ENCODE data around the gene STK39.
"Not testable (repeated sequence)": the region's sequence is repeated elsewhere in the genome, so short reads cannot be mapped to it uniquely, and the experiment has no call there.

The STK39 gene

DNA sequence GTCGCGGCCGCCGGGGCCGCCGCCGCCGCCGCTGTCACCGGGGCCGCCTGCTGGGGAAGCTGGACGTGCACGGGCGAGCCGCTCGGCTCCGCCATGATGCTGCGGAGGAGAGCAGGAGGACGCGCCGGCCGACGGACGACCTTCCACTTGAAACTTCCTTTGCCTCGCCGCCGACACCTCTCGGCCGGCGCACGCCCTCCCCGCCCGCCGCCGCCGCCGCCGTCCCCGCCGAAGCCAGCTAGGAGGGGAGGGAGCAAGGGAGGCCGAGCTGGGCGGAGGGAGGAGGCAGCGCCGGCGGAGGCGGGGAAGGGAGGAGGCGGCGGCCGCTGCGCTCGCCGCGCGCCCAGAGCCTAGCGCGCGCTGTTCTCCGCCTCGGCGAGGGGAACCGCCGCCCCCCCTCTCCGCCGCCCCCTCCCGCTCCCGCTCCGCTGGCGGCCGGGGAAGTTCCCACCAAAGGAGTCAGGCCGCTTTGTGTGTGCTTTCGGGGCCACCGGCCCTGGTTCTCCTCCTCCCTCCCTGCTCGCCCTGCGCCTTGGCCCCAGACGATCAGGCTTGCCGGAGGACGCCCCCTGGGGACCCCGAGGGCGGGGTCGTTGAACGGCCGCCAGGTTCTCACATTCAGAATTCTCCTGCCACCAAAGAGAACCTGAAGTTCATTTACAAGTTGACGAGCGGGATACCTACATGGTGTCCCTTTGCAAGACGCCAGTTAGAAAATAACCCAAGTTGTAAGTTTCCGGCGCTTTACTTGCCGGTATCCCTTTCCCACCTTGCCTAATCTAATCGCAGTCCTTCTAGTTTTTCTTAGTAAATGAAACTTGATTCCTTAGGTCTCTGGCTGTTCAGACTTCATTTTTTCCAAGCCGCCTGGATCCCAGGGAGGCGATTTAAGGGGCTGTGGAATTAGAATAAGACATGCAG lies at the start of gene STK39:
STK39 (minus strand) TSS at position 255 of the 921 bp plus-strand sequence; CDS start at position 95, 160 bp downstream.
- peak; percentile 15 for DNase-seq (ENCODE audit: low read depth)

DNA sequence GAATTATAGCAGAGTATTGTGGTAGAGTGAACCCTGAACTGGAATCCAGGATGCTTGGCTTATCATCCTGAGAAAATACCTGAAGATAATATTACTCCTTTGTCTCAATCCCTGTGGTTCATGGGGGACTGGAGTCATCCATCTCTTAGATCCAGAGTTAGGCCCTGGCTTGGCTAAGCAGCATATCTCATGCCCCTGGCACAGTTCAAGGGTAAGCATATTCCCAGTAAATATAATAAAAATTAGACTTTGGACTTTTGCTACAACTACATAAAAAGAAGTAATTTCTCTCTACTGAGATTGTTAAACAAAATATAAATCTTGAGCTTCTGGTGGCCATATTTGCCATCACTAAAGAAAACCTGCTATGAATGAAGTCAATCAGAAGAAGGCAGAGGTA lies 47.7 kb upstream of the STK39 start:
- DNase-seq (ENCODE audit: low read depth): no peak

DNA sequence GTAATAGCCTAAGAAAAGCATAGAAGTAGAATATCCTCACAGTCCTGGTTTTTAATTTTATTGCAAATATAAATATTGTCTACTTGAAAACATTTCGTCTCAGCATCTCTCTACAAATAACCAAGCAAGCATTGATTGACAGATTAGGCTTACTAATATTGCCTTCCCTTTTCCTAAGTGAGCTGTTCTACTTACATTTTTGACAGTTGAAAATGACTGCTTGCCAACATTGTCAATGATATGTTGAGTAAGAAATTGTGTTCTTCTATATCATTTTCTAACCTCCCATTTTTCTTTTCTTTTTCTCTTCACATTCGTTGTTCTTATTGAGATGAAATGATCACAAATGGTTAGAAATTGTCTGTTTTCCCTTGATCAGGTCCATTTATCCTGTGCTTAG lies 47.0 kb upstream of the STK39 start:
- DNase-seq (ENCODE audit: low read depth): no peak

DNA sequence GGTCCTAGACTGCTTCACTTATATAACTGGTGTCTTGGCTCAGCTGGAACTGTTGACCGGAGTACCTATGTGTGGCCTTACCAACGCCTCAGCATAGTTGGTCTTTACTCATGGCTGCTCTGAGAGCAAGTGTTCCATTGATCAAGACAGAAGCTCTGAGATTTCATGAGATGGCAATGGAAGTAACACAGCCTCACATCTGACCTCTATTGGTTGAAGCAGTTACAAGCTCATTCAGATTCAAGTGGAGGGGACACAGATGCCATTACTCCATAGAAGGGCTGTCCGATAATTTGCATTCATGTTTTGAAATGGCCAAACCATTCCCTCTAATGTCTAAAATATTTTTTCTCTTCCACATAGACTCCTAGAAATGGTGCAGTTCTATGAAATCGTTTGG lies 46.4 kb upstream of the STK39 start:
- DNase-seq (ENCODE audit: low read depth): no peak

DNA sequence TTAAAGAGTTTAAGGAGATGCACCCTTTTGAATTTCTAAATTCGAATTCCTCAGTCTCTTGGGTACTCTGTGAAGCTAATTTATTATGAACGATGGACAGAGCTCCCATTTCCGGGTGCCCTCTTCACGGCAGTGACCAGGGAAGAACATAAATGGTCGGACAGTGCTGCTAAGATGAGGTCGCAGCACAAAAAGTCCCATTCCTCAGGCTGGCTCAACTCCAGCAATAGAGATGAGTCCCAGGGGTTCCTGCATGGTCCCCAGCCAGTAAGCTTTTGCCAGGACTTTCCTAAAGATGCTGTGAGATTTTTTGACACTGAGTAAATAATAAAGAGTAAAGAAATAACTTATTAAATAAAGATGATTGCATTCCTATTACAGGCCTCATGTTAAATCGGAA lies 43.0 kb upstream of the STK39 start:
- DNase-seq (ENCODE audit: low read depth): no peak

DNA sequence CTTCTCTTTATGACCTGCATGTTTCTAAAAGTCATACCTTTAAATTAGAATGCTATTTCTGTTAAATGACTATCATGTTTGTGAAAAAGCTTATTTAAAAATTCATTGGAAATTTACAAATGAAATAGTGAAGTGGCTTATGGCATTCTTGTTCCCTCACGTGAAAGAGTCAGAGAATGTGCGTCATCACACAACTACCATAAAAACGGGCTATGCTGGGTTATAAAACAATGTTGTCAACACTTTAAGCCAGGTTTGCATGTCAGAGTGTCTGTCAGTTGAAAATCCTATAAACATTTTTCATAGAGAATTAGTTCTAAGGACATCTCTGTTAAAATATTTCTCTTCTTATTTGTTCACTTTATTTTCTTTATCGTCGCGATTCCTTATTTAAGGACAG lies 42.5 kb upstream of the STK39 start:
- no peak for DNase-seq (ENCODE audit: low read depth)

DNA sequence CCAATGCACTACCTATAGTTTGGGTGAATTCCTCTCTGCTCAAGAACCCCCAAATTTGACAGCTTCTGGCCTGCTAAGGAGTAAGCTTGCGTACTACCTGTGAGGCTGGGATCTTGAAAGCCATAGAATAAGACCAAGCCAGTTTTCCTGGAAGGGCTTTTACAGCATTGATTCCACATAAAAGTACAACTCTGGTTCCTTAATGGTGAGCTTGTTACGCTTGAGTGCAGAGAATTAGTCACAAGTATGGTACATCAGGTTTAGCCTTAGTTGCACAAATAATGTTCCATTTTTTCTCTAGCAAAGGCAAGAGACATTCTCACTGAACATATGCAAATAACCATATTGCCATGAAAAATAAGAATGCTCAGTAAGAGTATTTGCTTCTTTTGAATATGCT lies 39.1 kb upstream of the STK39 start:
- no peak for DNase-seq (ENCODE audit: low read depth)

DNA sequence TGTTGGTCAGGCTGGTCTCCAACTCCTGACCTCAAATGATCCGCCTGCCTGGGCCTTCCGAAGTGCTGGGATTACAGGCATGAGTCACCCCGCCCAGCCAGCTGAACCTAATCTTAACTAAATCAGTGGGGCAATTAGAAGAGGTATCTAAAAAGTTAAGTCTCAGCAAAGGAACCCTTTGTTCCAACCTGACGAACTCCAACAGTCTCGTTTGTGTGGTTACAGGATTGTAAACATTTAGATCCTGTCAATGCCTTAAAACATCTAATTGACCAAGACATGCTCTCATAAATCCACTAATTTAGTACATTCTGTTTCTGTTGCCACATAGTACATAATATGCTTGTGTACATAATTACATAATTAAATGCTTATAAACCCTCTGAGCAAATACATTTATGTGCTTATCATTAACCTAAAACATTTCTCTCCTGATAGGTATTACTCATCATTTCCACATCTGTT lies 31.1 kb upstream of the STK39 start:
- no peak for DNase-seq (ENCODE audit: low read depth)

DNA sequence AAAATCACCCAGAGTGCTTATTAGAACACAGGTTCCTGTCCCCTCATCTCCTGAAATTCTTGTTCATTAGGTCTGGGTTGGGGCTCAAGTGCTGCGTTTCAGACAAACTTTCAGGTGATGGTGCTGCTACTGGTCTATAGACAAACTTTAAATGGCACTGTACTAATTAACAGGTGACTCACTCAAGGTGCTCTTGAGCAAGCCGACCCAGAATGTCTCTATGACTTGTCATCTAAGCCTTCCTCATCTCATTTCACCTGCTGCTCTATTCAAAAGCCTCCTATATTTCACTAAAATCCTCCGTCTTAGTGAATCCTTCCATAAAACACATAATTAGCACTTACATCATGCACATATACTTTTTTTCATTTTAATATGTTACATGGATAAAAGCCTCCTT lies 29.9 kb upstream of the STK39 start:
- no peak for DNase-seq (ENCODE audit: low read depth)

DNA sequence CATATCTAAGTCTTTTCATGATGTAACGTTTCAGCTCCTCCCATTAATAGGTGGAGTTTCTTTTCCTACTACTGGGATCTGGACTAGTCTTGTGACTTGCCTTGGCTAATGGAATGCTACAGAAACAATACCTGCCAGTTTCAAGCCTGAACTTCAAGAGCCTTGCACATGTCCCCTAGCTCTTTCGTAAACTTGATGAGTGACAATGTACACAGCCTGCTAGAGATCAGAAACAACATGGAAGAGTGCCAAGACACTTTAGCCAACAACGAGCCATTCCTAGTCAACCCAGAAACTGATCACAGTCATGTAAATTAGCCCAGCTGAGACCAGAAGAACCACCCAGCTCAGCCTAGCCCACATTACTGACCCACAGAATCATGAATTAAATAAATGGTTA lies 24.8 kb upstream of the STK39 start:
- no peak for DNase-seq (ENCODE audit: low read depth)

DNA sequence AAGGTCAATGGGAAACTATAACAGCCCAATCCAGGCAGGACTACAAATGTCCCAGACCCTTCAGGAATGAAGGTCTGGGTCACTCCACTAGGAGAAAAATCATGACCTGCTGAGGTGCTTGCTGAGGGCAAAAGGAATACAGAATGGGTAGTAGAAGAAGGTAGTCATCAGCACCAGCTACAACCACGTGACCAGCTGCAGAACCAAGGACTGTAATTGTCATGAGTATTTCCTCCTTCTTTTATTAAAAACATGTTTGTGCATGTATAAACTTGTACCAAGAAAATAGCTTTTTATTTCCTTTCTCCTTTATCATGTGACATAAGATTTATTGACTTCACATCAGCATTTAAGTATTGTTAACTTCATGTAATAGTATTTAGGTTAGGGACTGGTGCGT lies 15.5 kb upstream of the STK39 start:
- DNase-seq (ENCODE audit: low read depth): not testable (repeated sequence)

DNA sequence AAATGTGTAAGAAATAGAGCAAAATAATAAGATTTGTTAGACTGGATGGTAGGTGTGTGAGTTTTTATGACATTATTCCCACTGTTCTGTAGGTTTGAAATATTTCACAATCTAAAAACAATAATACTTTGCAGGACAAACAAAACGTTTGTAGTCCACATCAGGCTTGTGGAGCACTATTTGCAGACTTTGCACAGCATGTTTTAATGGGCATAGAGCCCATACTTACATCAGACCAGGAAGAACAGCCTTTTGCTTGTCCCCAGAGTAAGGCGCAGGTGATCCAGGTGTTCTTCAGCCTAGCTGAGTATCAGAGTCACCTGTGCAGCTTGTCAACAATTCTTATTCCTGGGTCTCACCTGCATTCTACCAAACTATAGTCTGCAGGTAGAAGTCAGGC lies 9.1 kb upstream of the STK39 start:
- DNase-seq (ENCODE audit: low read depth): no peak

DNA sequence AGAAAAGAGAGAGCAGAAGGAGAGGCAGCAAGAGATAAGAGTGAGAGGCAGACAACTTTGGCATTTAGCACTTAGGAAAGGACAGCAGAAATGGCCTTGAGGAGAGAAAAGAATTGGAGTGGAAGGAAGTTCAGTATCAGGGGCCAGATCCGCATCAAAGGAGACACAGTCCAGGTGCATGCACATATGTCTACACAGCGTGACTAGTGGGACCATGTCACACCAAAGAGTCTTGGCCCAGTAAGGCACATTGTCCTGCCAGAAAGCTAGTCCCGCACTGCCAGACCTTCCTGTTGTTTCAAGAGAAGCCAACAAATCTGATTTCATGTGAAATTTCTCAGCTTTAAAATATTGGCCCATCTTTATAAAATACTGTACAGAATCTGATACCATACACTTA lies 8.5 kb upstream of the STK39 start:
- DNase-seq (ENCODE audit: low read depth): no peak

DNA sequence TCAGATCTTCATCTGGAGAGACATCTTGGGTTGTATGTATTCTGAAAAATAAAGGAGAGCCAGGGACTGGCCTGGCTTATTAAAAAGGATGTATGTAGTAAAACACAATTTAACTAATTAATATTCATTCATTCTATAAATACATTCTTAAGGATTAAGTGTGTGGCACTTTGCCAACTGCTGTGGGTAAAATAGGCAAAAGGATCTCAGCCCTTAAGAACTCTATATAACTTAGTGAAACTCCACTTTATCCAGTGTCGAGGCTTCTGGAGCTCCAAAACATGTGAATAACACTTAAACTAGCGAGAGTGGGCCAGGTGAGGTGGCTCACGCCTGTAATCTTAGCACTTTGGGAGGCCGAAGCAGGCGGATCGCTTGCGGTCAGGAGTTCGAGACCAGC lies 7.7 kb upstream of the STK39 start:
- DNase-seq (ENCODE audit: low read depth): no peak

DNA sequence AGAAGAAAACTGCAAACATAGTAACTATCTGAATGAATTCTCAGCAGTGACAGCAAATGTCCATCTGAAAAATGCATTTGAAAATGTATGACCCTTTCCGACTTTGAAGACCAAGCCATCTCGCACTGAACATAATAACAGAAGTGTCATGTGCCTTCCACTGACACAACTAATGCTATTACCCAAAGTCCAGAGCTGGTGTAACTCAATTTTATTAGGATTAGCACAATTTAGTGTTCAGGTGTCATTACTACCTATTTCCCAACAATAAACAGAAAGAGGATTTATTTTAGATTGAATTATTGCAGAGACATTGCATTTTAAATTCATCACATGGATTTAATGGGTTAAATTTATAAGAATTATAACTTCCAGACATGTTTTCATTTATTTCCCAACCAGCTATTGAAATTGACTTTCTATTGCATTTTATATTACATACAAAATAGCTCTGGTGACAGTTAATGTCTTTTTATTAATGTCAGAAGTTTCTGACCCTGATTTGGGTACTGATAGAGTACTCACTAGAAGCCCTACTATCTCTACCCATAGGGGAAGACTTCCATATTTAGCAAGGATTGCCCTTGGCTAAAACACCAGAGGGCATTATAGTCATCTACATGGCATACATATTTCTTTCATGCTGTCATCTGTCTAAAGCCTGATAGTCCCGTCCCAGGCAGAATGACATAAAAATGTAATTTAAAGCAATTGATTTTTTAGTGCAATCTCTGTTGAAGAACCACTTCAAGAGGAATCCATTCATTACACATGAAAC lies 7.0 kb upstream of the STK39 start:
- DNase-seq (ENCODE audit: low read depth): no peak

DNA sequence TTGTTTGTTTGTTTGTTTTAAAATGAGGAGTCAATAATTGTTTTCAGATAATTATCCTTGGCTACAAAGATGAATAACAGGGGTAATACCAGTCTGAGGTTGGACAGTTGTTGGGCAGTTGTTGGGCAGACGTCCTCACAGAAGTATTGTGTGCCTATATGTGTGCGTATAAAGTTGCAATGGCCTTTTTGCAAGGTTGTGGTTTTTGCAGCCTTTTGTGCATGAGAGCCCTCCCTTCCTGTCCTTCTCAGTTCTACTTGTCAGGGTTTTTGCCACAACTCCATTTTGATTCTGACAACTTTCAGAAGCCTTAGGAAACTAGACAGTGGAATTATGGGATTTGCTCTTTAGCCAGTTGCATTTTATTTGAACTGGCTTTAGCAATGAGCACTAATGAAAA lies 6.0 kb upstream of the STK39 start:
- DNase-seq (ENCODE audit: low read depth): no peak

DNA sequence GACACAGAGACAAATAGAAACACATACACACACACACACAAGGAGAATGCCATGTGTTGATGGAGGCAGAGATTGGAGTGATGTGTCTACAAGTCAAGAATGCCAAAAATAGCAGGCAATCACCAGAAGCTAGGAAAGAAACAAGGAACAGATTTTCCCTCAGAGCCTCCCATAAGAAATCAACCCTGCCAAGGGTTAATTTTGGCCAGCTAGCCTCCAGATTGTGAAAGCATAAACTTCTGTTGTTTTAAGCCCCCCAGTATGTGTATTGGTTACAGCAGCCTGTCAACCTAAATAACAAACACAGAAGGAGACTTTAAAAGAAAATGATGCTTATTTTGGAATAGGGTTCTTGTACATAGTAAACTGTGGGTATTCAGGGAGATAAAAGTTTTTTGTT lies 5.6 kb upstream of the STK39 start:
- DNase-seq (ENCODE audit: low read depth): no peak

DNA sequence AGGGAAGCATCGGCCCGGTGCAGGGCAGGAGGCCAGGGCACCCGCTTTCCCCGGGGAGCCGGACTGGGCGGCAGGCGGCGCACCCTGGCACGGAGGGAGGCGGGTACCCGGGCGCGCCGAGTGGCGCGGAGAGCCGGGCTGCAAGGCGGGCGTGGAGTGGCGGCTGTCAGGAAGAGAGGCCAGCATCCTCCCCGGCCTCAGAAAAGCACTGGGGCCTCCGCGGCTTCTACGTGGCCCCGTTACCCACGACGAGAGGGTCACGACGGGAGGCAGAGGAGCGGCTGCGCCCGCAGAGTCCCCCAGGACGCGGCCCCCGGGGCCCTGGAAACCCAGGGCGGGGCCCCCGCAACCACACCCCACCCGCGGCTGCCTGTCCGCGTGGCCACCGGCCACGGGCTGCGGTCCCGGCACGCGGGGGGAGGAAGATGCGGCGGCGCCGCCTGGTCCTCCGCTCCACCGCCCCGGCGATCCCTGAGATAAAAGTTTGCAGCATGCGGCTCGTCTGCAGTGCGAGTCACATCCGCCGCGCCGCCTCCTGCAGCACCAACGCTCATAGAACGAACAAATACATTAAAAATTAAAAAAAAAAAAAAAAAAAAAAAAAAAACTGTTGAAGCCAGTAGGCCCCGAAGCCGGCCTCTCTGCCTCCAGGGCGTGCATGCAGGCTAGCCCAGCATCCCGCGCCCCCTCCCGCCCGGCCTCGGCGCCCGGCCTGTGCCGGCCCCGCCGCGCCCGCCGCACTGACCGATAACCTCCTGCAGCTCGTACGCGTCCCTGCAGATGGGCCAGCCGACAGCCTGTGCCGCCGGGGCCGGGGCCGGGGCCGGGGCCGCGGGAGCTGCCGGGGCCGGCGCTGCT lies 683 bp downstream of the STK39 start:
- DNase-seq (ENCODE audit: low read depth): peak; percentile 25

DNA sequence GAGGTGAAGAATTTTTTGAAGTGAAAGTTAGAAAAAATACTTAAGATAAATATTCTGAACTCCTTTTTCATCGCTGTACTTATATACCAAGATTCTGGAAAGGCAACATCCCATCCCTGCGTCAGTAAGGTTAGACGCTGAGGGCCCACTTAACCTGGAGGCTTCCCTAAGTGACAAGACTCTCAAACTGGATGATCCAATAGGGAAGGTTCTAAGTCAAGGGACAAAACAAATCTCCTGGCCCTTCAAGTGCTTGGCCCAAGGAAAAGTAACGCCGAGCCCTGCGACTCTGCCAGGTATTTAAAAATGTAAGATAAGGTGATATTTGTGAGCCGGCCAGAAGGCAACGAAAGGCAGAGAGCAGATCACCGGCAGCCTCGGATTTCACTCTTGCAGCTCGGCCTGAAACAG lies 1.3 kb downstream of the STK39 start:
- no peak for DNase-seq (ENCODE audit: low read depth)

DNA sequence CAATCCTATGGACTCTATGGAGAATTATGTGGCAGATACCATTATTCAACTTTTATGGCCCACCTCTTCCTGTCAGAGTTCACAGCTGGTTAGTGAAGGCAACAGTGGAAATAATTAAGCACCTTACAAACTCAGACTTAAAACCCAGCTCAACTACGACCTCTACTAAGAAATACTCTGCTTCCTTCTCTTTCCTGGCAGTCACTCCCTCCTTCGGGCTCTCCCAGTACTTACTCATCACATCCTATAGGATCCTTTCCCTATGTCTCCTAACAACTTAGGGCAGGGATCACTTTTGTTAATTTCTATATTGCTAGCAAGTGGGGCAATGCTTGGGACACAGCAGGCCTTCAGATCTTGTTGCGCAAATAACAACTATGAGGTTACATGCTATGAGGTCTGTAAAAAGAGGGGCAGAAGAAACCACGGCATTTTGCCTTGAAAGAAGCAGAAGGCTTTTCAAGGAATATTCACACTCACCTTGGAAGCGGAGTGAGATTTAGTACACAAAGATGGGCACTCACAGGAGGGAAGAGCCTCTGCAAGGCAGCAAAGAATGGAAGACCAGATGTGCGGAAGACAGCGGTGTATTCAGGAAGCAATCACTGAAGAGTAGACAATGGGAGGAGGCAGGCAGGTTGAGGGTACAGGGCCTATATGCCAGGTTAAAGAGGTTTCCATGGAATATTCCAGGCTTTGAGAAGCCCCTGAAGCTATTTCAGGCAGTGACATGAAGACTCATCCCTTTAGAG lies 2.1 kb downstream of the STK39 start:
- no peak for DNase-seq (ENCODE audit: low read depth)

DNA sequence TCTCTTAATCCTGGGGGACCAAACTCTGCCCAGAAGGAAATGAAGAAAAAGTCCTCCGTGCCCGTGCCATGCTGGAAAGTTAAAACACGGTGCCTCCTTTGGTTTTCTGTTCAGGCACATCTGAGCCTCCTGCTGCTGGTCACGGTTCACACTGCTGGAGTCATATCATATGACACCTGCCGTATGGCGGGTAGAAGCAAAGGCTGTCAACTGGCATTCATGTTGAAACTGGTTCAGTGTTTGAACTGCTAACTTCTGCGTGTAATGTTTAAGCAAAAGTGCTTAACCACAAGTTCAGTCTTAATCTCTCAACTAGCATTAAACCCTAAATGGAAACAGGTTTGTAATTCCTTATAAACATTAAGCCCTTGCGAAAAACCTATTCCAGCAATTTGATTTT lies 3.1 kb downstream of the STK39 start:
- no peak for DNase-seq (ENCODE audit: low read depth)

DNA sequence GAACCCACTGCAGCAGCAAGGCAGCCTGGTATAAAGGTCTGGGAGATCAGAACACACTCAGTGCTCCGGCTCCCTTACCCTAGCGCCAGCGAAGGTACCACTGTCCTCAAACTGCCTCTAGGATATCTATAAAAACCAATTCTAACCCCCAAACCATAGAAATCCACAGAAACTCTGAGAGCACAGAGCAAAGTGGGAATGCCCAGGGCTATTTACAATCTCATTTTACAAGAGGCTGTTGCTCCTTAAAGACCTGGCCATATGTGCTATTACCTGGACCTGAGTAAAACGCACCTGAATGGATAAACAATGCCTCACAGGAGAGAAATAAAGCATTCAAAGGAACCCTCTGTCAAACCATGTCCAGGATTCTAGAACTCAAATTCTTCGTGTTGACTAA lies 4.3 kb downstream of the STK39 start:
- DNase-seq (ENCODE audit: low read depth): no peak
